Fibroblast of lung (primary cell): ENCODE results near the gene ZNF280C. TPM values are rescaled to one million over a fixed set of nuclear protein-coding genes. Genes with fewer than 3 reads are reported as not detected.

Experiments
- DNase-seq, 2 donors: peaks; one replicate each; pipeline versions ENCODE4 v3.0.0 to v3.0.0-alpha.2; 2010; ENCODE audit warnings: low read depth in 2 of 2
- H2AFZ ChIP-seq: 2 replicates; pipeline ENCODE4 v1.5.1; 2012; ENCODE audit warnings: low read length, control low read depth, inconsistent platforms
- H3K27ac ChIP-seq: 2 replicates; pipeline ENCODE4 v1.5.1; 2011; ENCODE audit warnings: low read length, control low read depth; ENCODE audit not compliant: insufficient read depth
- H3K27me3 ChIP-seq: 2 replicates; pipeline ENCODE4 v1.5.1; 2011; ENCODE audit warnings: mild to moderate bottlenecking, low read length; ENCODE audit not compliant: control insufficient read depth, insufficient read depth
- H3K36me3 ChIP-seq: 2 replicates; pipeline ENCODE4 v1.5.1; 2011; ENCODE audit warnings: low read length; ENCODE audit not compliant: control insufficient read depth, insufficient read depth
- H3K4me1 ChIP-seq: 2 replicates; pipeline ENCODE4 v1.5.1; 2011; ENCODE audit warnings: low read length; ENCODE audit not compliant: control insufficient read depth, insufficient read depth; ENCODE audit errors: extremely low read depth
- H3K4me2 ChIP-seq: 2 replicates; pipeline ENCODE4 v1.5.1; 2011; ENCODE audit warnings: low read length, control low read depth; ENCODE audit not compliant: insufficient read depth; ENCODE audit errors: extremely low read depth
- H3K4me3 ChIP-seq, 4 experiments: fragments of 200-600 bp in 1 of 4; sonication (generic) in 1 of 4; replicated peaks in 1 of 4; 2 replicates each; pipeline ENCODE4 v1.5.1; 2011 to 2016; ENCODE audit warnings: low read length in 4 of 4, low read depth in 3 of 4, mild to moderate bottlenecking in 3 of 4, control low read depth in 2 of 4, inconsistent platforms in 1 of 4, mixed read lengths in 1 of 4; ENCODE audit not compliant: insufficient read depth in 1 of 4; ENCODE audit errors: control extremely low read depth in 1 of 4
- H3K79me2 ChIP-seq: 2 replicates; pipeline ENCODE4 v1.5.1; 2012; ENCODE audit warnings: mild to moderate bottlenecking, low read length, inconsistent platforms; ENCODE audit not compliant: control insufficient read depth, insufficient read depth
- H3K9ac ChIP-seq: 2 replicates; pipeline ENCODE4 v1.5.1; 2011; ENCODE audit warnings: mild to moderate bottlenecking, low read length, control low read depth; ENCODE audit not compliant: insufficient read depth
- H3K9me3 ChIP-seq: 2 replicates; pipeline ENCODE4 v1.5.1; 2012; ENCODE audit warnings: low read depth, low read length; ENCODE audit not compliant: control insufficient read depth, insufficient read depth
- H4K20me1 ChIP-seq: 2 replicates; pipeline ENCODE4 v1.5.1; 2011; ENCODE audit warnings: low read length; ENCODE audit not compliant: control insufficient read depth, insufficient read depth; ENCODE audit errors: extremely low read depth
- EZH2 ChIP-seq: IDR thresholded peaks from 2 replicates; pipeline ENCODE4 v1.5.1; 2012; ENCODE audit warnings: low read length, control low read depth, mild to moderate bottlenecking; ENCODE audit errors: missing control alignments
- polyA plus RNA-seq, 2 donors: library from polyadenylated mRNA; depleted of rRNA in 1 of 2; stranded (reverse) in 1 of 2; unstranded in 1 of 2; fragments of >200 nt; gene quantifications; 2 replicates each; pipeline ENCODE4 v1.2.1, GENCODE V29; 2011 to 2012; ENCODE audit warnings: missing spikeins in 1 of 2
- total RNA-seq: library from RNA; depleted of rRNA; stranded (reverse); fragments of >200 nt; gene quantifications from 2 replicates; pipeline ENCODE4 v1.2.1, GENCODE V29; 2014
- TF ChIP-seq, protein P1 (sequence below), 2 donors: IDR thresholded peaks in 1 of 2; conservative IDR thresholded peaks in 1 of 2; 1 replicate in 1 of 2; 2 replicates in 1 of 2; pipeline ENCODE4 v1.5.1; 2011 to 2012; ENCODE audit warnings: low read length in 2 of 2, control low read depth in 1 of 2, inconsistent platforms in 1 of 2, low read depth in 1 of 2, mild to moderate bottlenecking in 1 of 2

ZNF280C gene
- total and polyA plus RNA-seq, 2 donors (not counting 1 experiment from before 2014, with no cell fraction given), result 4.1 to 8.7 TPM

DNA sequence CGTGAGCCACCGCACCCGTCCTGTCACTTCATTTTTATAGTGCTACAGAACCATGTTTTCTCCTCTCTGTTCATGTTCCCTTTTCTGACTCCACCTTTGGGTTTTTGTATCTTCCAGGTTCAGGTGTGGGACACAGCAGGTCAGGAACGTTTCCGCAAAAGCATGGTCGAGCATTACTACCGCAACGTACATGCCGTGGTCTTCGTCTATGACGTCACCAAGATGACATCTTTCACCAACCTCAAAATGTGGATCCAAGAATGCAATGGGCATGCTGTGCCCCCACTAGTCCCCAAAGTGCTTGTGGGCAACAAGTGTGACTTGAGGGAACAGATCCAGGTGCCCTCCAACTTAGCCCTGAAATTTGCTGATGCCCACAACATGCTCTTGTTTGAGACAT, 84.5 kb downstream of the ZNF280C start:
- Histone ChIP-seq H3K9me3 (no peaks in the 10 kb centered on the region), H3K9ac (no peak overlapping the region), H3K36me3 (no peaks in the 10 kb centered on the region), H3K4me3 (no peak overlapping the region), H4K20me1 (no peaks in the 10 kb centered on the region), H3K79me2 (no peaks in the 10 kb centered on the region), H3K27me3 (no peaks in the 10 kb centered on the region), H2AFZ (no peak overlapping the region), H3K4me2 (no peak overlapping the region), H3K27ac (no peak overlapping the region), H3K4me1 (no peaks in the 10 kb centered on the region)
- DNase-seq, result no peak
- no peak for TF ChIP-seq EZH2
- TF ChIP-seq, protein P1, sequence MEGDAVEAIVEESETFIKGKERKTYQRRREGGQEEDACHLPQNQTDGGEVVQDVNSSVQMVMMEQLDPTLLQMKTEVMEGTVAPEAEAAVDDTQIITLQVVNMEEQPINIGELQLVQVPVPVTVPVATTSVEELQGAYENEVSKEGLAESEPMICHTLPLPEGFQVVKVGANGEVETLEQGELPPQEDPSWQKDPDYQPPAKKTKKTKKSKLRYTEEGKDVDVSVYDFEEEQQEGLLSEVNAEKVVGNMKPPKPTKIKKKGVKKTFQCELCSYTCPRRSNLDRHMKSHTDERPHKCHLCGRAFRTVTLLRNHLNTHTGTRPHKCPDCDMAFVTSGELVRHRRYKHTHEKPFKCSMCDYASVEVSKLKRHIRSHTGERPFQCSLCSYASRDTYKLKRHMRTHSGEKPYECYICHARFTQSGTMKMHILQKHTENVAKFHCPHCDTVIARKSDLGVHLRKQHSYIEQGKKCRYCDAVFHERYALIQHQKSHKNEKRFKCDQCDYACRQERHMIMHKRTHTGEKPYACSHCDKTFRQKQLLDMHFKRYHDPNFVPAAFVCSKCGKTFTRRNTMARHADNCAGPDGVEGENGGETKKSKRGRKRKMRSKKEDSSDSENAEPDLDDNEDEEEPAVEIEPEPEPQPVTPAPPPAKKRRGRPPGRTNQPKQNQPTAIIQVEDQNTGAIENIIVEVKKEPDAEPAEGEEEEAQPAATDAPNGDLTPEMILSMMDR (conservative IDR thresholded peaks at IDR 0.05 in 1 of 2, IDR thresholded peaks at IDR 0.05 in 1 of 2; ENCODE audit: low read depth in 1 of 2, low read length in 2 of 2), result no peak

DNA sequence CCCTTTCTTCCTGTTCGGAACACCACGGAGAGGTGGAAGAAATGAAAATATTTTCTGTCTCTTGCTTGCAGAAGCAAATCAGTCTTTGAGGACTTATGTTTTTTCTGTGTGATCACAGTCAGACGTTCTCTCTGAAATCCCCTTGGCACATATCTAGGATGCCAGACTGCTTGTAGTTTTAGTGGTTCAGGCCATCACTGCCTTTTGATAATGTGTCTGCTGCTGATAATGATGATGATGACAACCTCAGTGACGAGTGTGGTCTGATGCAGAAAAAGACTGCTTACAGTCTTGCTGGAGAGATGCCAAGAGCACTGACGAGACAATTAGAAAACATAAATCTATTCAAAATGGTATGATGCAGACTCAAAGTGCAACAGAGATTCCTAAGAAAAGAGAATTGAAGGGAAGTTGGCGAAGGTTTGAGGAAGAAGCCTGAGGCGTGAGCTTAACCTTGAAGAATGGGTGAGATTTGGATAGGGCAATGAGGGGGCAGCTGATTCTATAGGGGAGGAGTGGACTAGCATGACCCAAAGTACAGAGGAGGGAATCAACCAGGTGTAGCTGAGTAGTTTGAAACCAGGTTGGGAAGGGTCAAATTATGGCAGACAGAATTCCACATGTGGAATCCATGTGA, 89.0 kb downstream of the ZNF280C start:
- Histone ChIP-seq H3K27me3 (no peaks in the 10 kb centered on the region), H3K79me2 (no peaks in the 10 kb centered on the region), H3K36me3 (no peaks in the 10 kb centered on the region), H3K27ac (no peak overlapping the region), H3K9me3 (no peaks in the 10 kb centered on the region), H4K20me1 (no peaks in the 10 kb centered on the region), H3K4me2 (no peak overlapping the region), H2AFZ (no peak overlapping the region), H3K9ac (no peak overlapping the region), H3K4me1 (no peaks in the 10 kb centered on the region), H3K4me3 (no peak overlapping the region)
- DNase-seq, result peak in 1 of 2 donors; percentile 27
- no peak for TF ChIP-seq EZH2
- TF ChIP-seq, protein P1 (conservative IDR thresholded peaks at IDR 0.05 in 1 of 2, IDR thresholded peaks at IDR 0.05 in 1 of 2; ENCODE audit: low read depth in 1 of 2, low read length in 2 of 2), result no peak

- Histone ChIP-seq H3K4me3 (no peak overlapping the region), H3K27ac (no peak overlapping the region), H3K79me2 (no peaks in the 10 kb centered on the region), H3K36me3 (no peaks in the 10 kb centered on the region), H3K9ac (no peak overlapping the region), H3K4me1 (peaks cover 4% of the 10 kb centered on the region), H3K4me2 (no peak overlapping the region), H3K27me3 (no peaks in the 10 kb centered on the region), H4K20me1 (no peaks in the 10 kb centered on the region), H3K9me3 (no peaks in the 10 kb centered on the region), H2AFZ (no peak overlapping the region)
- DNase-seq, result no peak
- TF ChIP-seq, protein P1 (conservative IDR thresholded peaks at IDR 0.05 in 1 of 2, IDR thresholded peaks at IDR 0.05 in 1 of 2; ENCODE audit: low read depth in 1 of 2, low read length in 2 of 2), result no peak
- TF ChIP-seq EZH2, result no peak
These were observed 89.5 kb downstream of the ZNF280C start for GRCh38 chrX:130179170-130179569.
